Forelimb muscle (tissue), 1 donor: Measurements from ENCODE around the gene UBXN10. TPM values are rescaled to one million over a fixed set of nuclear protein-coding genes. Genes with fewer than 3 reads are reported as not detected.

Experiments used
- DNase-seq: peaks from one replicate; pipeline ENCODE4 v3.0.0-alpha.2; 2013; ENCODE audit warnings: low read depth
- polyA plus RNA-seq: library from polyadenylated mRNA; unstranded; fragments of 120-200 nt; gene quantifications from one replicate; pipeline ENCODE4 v1.2.1, GENCODE V29; 2013; ENCODE audit not compliant: insufficient read length

The UBXN10 gene
- polyA plus RNA-seq, 1 donor, result 0.15 TPM

DNA sequence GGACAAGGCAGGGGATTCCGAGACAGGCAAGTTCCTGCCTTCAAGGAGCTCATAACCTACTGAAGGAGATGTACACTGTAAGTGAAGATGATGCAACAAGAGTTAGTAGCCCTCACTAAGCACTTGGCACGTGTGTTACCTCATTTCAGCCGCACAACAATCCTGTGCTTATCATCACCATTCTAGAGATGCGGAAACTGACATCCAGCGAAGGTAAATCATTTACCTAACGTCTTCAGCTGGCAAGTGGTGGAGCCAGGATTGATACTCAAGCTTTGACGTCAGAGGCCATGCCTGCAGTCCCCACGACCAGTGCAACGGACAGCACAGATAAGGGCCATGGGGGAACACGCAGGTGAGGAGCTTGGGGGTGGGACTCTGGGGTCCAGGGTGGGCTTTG, 2.9 kb upstream of the UBXN10 start:
- no peak for DNase-seq

- DNase-seq, result no peak
Observed at GRCh38 chr1:20183616-20184271, 2.2 kb upstream of the UBXN10 start.

DNA sequence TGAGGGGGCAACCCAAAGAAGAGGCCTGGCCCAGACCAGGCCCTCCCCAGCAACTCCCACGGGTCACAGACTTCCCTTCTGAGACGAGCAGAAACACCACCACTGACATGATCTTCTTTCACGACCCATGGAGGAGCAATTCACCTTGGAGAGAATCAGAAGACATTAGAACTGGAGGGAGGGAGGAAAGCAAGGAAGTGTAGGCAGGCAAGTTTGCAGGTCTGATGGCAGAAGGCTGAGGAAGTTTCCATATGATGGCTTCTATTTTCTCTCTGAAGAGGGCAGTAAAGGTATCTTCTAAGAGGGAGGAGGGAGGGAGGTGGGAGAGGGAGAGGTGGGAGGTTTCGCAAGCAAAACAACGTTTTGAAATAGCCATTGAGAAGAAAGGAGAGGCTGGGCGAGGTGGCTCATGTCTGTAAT, 1.4 kb upstream of the UBXN10 start:
- no peak for DNase-seq

DNA sequence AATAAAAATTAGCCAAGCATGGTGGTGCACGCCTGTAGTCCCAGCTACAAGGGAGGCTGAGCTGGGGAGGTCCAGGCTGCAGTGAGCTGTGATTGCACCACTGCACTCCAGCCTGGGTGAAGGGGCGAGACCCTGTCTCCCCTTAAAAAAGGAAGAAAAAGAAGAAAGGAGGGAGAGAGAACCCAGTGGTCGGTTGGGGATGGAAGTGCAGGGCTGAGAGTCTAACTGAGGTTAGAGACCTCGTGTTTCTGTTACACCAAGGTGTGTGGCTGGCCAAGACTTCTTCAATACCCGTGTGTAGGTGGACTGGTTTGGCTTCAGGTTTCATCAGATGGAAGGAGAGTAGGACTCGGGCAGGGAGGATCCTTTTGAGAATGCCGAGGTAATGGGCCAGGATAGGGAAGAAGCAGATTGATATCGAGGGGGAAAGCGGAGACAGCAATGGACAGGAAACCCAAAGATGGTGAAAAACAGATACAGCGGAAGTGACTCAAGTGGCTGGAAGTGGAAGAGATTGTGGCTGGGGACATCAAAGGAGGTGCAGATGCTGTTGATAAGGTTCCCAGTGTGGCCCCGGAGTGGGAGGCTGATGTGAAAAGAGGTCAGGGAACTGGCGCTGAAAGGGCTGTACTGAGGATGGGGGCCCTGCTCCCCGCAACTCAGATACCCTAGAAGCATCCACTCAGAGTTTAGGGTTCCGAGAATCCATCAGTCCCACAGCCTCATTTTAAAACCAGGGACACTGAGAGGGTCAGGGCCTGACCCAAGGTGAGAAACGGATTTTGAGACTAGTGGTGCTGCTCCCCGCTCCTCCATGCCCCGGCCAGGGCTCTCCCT, 681 bp upstream of the UBXN10 start:
- no peak for DNase-seq

DNA sequence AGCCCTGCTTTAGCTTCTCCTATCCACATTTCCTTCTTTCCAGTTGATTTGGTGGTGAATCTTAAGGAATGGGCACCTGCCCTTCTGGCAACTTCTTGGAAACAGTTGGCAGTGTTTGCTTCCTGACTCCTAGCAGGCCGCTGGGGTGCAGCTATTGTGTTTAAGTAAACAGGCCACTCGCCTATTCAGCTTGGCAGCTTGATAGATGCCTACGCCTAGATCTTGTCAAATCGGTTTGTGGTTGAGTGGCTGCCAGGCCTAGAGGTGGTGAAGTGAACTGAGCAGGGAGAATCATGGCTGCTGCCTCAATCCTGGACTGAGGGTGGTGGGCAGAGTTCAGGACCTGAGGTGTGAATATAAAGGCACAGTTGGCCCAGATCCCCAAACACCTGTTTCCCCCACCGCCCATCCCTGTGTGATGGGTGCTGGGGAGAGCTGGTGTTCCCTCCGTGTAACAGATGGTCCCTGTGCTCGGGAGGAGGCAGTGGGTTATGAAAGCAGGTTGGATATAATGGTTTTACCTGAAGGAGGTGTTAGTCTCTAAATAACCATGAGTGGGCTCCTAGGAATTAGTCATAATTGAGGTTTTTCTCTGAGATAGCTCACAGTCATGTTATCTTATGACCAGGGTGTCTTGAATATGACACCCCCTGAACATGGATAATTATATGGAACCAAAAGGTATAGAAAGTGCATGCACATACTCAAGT, 1.4 kb downstream of the UBXN10 start:
- no peak for DNase-seq

DNA sequence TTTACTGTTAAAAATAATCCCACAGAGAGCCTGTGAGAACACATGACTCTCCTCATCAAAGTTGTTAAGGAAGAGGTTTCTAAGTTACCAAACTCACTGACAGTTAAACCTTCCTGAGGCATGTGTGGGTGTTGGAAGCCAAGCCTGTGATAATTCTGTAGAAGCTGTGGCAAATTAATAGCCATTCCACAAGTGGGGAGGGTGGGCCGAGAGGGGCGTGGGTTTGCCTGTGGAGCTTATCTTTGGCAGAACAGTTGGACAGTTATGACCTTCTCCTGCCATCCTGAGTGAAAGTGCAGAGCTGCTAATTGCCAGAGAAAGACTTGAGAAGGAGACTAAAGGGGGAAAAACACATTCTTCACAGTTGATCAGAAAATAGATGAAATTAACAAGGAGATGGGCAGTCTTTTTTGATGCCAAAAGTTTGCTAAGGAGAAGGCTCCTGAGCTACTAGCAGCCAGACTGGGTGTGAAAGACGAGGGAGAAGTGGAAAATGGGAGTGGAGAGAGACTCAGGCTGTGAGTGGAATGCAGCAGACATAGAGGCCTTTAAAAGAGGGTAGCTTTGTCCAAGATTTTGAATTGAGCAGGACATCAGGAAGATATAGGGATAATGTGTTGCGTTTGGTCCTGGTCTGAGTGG, 2.0 kb downstream of the UBXN10 start:
- DNase-seq, result no peak

DNA sequence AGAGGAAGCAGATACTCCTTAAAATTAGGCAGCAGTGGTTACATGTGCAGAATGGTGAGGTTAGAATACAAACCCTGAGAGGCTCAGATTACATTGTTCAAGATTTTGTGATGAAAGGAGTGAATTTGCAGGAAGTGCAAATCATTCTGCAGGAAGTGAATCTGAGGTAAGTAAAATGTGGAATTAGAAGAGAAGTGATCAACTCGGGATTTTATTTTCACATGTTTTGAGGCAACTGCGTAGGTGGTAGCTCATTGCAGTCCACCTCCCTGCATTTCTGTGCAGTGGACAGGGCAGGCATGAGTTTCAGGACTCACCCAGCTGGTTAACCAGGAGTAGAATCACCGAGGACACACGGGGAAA, 2.5 kb downstream of the UBXN10 start:
- no peak for DNase-seq

GRCh38 chr1:20189664-20190063, 3.8 kb downstream of the UBXN10 start:
- no peak for DNase-seq

DNA sequence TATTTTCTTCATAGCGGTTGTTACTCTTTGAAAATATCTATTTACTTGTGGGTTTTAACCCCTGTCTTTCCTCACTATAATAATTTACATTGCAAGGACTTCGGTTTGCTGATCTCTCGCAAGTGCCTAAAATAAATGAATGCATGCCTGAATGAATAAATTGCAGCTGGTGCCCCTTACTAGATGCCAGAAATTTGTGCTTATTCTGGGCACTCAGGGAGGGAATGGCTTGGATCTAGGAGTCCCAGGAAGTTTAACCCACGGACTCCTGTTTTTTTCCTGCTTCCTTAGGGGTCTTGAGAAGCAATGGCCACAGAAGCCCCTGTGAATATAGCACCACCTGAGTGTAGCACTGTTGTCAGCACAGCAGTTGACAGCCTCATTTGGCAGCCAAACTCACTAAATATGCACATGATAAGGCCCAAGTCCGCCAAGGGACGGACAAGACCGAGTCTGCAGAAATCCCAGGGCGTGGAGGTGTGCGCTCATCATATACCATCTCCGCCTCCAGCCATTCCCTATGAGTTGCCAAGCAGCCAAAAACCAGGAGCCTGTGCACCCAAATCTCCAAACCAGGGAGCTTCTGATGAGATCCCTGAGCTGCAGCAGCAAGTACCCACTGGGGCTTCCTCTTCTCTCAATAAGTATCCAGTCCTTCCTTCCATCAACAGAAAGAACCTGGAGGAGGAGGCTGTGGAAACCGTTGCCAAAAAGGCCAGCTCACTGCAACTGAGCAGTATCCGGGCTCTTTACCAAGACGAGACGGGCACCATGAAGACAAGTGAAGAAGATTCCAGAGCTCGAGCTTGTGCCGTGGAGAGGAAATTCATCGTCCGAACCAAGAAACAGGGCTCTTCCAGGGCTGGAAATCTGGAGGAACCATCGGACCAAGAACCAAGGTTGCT, 4.6 kb downstream of the UBXN10 start:
- no peak for DNase-seq

DNA sequence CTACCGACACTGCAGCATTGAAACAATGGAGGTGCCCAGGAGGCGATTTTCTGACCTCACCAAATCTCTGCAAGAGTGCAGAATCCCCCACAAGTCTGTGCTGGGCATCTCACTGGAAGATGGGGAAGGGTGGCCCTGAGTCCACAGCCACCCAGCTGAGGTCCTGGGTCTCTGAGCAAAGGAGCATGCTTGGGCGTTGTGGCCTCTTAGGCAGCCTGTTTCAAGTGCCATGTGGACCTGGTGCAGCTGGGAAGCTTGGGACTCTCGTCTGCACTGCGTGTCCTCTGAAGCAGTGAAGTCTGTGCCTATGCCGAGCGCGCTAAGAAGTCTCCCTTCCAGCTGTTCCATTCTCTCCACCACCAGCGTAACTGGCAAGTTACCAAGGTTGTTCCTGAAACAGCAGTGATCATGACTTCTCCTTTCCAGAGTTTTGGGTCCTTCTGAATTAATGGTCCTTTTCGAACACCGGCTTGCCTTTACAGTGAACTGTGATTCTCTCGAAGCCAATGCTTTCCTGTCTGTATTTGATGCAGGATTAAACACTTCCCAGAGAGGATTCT, 5.5 kb downstream of the UBXN10 start:
- DNase-seq, result no peak

DNA sequence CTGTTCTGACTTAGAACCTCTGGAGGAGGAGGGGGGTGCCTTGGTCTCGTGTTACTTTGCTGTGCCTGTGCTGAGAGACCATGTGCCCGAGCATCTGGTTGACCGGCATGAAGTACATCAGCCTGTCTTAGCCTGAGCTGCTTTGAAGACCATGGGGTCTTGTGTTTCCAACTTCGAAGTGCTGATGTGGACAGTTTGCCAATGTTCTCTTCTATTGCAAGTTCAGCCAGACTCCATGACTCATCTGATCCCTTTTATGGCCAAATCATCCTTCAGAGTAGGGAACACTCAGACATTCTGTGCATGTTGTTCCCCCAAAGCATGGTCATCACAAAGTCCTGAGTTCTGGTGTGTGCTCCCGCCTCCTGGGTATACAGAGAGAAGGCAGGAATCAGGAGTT, 6.5 kb downstream of the UBXN10 start:
- DNase-seq, result no peak

DNA sequence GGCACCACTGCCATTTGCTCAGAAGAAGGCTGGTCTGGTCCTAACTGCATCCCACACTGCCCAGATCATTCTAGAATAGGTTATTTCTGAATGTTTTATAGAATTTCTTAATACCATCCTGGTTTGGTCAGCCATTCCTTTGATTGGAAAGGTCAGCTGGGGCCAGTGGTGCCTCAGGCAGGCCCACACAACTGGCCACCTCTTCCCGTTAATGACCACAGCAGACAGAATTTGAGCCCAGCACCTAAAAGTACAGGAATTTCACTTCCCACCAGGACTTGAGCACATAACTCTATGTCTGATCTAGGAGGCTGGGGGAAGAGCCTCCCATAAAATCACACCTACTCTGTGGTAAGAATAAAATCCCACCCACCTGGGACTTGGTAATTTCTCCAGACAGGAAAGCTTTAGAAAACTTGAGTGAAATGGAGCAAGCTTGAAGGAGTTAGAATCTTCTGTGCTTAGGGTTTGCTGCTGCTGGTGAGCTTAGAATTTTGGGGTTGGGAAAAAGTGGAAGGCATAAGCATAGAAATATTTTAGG, 7.0 kb downstream of the UBXN10 start:
- no peak for DNase-seq

GRCh38 chr1:20194224-20194623, 8.3 kb downstream of the UBXN10 start:
- DNase-seq, result no peak

DNA sequence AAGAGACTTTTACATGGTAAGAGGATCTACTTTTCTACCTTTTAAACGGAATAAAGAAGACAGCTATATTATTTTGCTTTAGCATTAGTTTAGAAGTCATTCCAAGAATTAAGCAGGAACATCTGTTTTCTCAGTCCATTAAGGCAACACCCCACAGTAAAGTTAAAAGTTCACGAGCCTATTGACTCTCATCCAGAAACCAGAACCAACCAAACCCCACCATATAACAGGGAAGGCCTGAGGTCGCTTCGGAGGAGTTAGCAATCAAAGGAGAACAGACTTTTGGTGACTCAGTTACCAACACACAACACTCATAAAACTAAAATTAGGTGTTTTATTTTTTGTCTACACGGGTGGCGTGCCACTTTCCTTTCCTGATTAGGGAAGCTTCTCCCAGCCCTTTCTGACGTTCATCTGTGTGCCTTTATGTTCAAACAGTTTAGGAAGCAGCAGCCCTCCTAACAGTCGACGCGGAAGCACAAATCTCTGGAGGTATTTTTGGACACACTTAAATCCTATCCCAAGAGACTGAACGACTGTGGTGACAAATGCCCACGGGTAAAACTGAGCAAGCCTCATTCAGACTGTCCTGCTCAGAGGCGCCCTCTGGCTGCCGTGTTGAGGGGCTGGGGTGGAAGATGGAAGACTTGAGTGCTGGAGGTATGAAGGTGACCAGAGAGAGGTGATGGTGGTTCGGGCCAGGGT, 9.0 kb downstream of the UBXN10 start:
- DNase-seq, result no peak

DNA sequence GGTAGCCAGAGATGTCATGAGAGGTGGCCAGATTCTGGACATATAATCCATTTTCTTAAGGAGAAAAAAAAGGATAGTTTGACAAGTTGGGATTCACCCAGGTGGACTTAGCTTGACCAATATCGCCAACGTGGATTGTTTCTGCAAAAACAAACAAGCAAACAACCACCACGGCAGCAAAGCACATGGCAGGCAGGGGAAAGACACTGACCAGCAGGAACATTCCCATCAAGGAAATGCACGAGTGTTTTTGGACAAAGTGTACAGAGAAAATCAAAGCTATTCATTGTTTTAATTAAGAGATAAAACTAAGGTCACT, 9.5 kb downstream of the UBXN10 start:
- no peak for DNase-seq

DNA sequence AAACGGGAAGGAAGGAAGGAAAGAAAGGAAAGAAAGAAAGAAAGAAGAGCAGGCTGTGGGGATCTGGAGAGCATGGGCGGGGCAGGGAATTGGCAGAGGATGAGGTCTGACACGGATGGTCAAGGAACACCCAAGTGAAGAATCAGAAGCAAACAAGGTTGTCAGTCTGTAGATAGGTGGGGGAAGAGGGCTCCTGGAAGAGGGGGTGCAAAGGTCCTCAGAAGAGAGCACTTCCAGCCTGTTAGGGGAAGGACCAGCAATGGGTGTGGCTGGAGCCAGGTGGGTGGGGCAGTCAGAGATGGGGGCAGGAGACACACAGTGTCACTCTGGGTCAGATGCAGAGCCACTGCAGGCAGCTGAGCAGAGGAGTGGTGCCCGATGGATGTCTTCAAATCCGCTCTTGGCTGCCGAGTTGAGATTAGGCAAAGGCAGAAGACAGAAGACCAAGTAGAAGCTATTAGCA, 11.5 kb downstream of the UBXN10 start:
- DNase-seq, result no peak

DNA sequence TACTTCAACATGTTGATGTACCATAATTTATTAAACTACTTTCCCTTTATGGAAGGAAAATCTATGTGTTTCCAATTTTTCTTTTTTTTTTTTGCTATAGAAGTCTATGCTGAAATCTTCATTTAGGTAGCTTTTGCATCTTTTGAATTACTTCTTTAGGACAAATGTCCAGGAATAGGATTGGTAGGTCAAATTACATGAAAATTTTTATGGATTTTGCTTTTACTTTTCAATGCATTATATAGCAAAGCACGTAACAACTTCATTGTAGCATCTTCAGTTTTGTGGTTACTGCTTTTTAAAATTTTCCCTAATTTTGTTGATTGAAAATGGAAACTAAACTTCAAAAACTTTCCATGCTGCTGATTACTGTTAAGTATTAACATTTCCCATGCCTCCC, 12.4 kb downstream of the UBXN10 start:
- DNase-seq, result no peak

DNA sequence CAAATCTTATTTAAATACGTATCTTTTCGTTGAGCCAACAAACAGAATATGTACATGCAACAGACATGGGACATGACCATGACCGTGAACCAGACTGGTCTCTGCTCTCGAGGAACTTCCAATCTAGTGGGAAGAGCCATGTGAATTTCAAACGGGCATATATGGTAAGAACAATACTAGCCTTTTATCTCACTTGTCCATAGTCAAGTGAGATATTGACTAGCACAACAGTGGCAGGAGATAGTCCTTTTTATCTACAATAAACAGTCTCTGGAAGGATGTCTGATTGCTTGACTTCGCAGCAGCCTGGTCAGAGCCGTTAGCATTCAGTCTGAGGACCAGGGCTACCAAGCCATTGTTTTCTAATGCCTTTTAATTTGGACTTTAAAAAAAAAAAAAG, 13.0 kb downstream of the UBXN10 start:
- DNase-seq, result no peak

GRCh38 chr1:20199403-20199802, 13.5 kb downstream of the UBXN10 start:
- DNase-seq, result no peak

- no peak for DNase-seq
Observed at GRCh38 chr1:20199840-20200239, 13.9 kb downstream of the UBXN10 start.
